ENCODE measurements around the gene GRIN2A. TPM values are rescaled to one million over a fixed set of nuclear protein-coding genes. Genes with fewer than 3 reads are reported as not detected.

GRIN2A gene
- total and polyA plus RNA-seq, 2 donors (not counting 1 experiment from before 2014, with no cell fraction given): 0.44 TPM; not detected in 1

DNA sequence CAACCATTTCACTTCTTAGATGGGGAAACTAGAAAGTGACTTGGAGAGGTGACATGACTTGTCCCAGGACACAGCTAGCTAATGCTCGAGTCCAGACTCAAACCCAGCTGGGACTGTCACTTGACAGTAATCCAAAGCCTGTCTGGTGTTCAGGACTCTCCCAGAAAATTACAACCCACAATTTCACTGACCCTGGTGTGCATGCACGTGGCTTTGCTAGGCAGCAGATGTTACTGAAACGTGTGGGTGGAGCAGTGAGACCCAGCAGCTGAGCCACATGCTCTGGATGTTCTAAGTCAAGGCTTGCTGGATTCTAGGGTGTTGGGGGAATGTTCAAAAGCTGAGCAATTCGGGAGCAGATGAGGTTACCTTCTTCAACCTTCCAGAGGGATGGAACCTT is 364.6 kb downstream of the GRIN2A start:
- Mint-ChIP-seq H3K27ac (no peak overlapping the region), H3K4me1 (no peaks in the 10 kb centered on the region), H3K9me3 (ENCODE audit: insufficient read depth) (no peaks in the 10 kb centered on the region), H3K27me3 (peaks cover 18% of the 10 kb centered on the region), H3K4me3 (no peak overlapping the region)
- ChIA-PET POLR2A (no interaction called here), CTCF (no interaction called here)
- Histone ChIP-seq H3K36me3 (replicated peaks in 1 of 2; ENCODE audit: control extremely low read depth in 1 of 2, control insufficient read depth in 1 of 2, extremely low read depth in 1 of 2, insufficient read depth in 2 of 2, low read length in 1 of 2) (no peaks in the 10 kb centered on the region), H3K4me3 (ENCODE audit: control extremely low read depth in 1 of 5, extremely low read depth in 1 of 5, insufficient read depth in 1 of 5, low read depth in 2 of 5, low read length in 4 of 5) (no peak overlapping the region), H3K4me1 (ENCODE audit: control insufficient read depth in 2 of 2, insufficient read depth in 2 of 2, low read length in 2 of 2) (no peaks in the 10 kb centered on the region), H3K4me2 (replicated peaks; ENCODE audit: low read depth, low read length, poor library complexity, severe bottlenecking) (no peak overlapping the region), H2AFZ (ENCODE audit: insufficient read depth, low read depth, low read length, poor library complexity, severe bottlenecking) (no peak overlapping the region), H3K9me3 (ENCODE audit: control extremely low read depth in 1 of 3, control insufficient read depth in 2 of 3, insufficient read depth in 1 of 3, low read length in 2 of 3) (no peaks in the 10 kb centered on the region), H4K20me1 (ENCODE audit: control insufficient read depth, insufficient read depth, low read length, poor library complexity, severe bottlenecking) (no peaks in the 10 kb centered on the region), H3K27ac (ENCODE audit: low read length in 2 of 2) (no peak overlapping the region), H3K27me3 (replicated peaks in 1 of 4; ENCODE audit: control extremely low read depth in 1 of 4, control insufficient read depth in 3 of 4, insufficient read depth in 4 of 4, low read length in 3 of 4) (no peaks in the 10 kb centered on the region), H3K79me2 (ENCODE audit: control insufficient read depth, insufficient read depth, low read length) (no peaks in the 10 kb centered on the region), H3K9ac (ENCODE audit: low read length) (no peak overlapping the region)
- TF ChIP-seq, protein P1, sequence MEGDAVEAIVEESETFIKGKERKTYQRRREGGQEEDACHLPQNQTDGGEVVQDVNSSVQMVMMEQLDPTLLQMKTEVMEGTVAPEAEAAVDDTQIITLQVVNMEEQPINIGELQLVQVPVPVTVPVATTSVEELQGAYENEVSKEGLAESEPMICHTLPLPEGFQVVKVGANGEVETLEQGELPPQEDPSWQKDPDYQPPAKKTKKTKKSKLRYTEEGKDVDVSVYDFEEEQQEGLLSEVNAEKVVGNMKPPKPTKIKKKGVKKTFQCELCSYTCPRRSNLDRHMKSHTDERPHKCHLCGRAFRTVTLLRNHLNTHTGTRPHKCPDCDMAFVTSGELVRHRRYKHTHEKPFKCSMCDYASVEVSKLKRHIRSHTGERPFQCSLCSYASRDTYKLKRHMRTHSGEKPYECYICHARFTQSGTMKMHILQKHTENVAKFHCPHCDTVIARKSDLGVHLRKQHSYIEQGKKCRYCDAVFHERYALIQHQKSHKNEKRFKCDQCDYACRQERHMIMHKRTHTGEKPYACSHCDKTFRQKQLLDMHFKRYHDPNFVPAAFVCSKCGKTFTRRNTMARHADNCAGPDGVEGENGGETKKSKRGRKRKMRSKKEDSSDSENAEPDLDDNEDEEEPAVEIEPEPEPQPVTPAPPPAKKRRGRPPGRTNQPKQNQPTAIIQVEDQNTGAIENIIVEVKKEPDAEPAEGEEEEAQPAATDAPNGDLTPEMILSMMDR (IDR thresholded peaks at IDR 0.05): no peak
- WGBS (ENCODE audit: insufficient coverage): 70% methylated on average over 3 of the region's 4 CpGs
- intact Hi-C loops (cut with micrococcal nuclease): no loop called here
- DNase-seq (no peak), ATAC-seq (ENCODE audit: low read depth) (no peak)

- intact Hi-C loops (cut with micrococcal nuclease): no loop called here
- no peaks in the 10 kb centered on the region for H3K9me3 ChIP-seq (ENCODE audit: control extremely low read depth in 1 of 3, control insufficient read depth in 2 of 3, insufficient read depth in 1 of 3, low read length in 2 of 3)
- 80% methylated on average over 1 of the region's 2 CpGs for WGBS (ENCODE audit: insufficient coverage)
These were observed 365.6 kb downstream of the GRIN2A start for GRCh38 chr16:9816644-9817043.

More at GRCh38 chr16:9816644-9817043, 365.6 kb downstream of the GRIN2A start:
- Histone ChIP-seq H4K20me1 (ENCODE audit: control insufficient read depth, insufficient read depth, low read length, poor library complexity, severe bottlenecking) (no peaks in the 10 kb centered on the region), H3K4me1 (ENCODE audit: control insufficient read depth in 2 of 2, insufficient read depth in 2 of 2, low read length in 2 of 2) (no peaks in the 10 kb centered on the region), H2AFZ (ENCODE audit: insufficient read depth, low read depth, low read length, poor library complexity, severe bottlenecking) (no peak overlapping the region), H3K4me2 (replicated peaks; ENCODE audit: low read depth, low read length, poor library complexity, severe bottlenecking) (no peak overlapping the region), H3K27me3 (replicated peaks in 1 of 4; ENCODE audit: control extremely low read depth in 1 of 4, control insufficient read depth in 3 of 4, insufficient read depth in 4 of 4, low read length in 3 of 4) (no peaks in the 10 kb centered on the region), H3K9ac (ENCODE audit: low read length) (no peak overlapping the region), H3K79me2 (ENCODE audit: control insufficient read depth, insufficient read depth, low read length) (no peaks in the 10 kb centered on the region), H3K27ac (ENCODE audit: low read length in 2 of 2) (no peak overlapping the region), H3K36me3 (replicated peaks in 1 of 2; ENCODE audit: control extremely low read depth in 1 of 2, control insufficient read depth in 1 of 2, extremely low read depth in 1 of 2, insufficient read depth in 2 of 2, low read length in 1 of 2) (no peaks in the 10 kb centered on the region), H3K4me3 (ENCODE audit: control extremely low read depth in 1 of 5, extremely low read depth in 1 of 5, insufficient read depth in 1 of 5, low read depth in 2 of 5, low read length in 4 of 5) (no peak overlapping the region)
- no peaks in the 10 kb centered on the region for H3K9me3 Mint-ChIP-seq (ENCODE audit: insufficient read depth)
- H3K27ac Mint-ChIP-seq: no peak overlapping the region
- ChIA-PET POLR2A (no interaction called here), CTCF (no interaction called here)
- TF ChIP-seq, protein P1 (IDR thresholded peaks at IDR 0.05): no peak
- TF ChIP-seq EZH2 (IDR thresholded peaks at IDR 0.05; ENCODE audit: borderline replicate concordance, insufficient read depth, low read depth, low read length, poor library complexity, severe bottlenecking): no peak
- no peak for DNase-seq
- ATAC-seq (ENCODE audit: low read depth): no peak
- no peaks in the 10 kb centered on the region for H3K4me1 Mint-ChIP-seq
- peaks cover 12% of the 10 kb centered on the region for H3K27me3 Mint-ChIP-seq
- no peak overlapping the region for H3K4me3 Mint-ChIP-seq
